ENCODE measurements around the gene PRODH2. TPM values are rescaled to one million over a fixed set of nuclear protein-coding genes. Genes with fewer than 3 reads are reported as not detected.
A peak's percentile ranks its signal among the peaks of the same experiment; 100 is the strongest.

Gene PRODH2
- total RNA-seq, 1 experiment from 2014 or later = 0.44 TPM

GRCh38 chr19:35793381-35794165, 19.1 kb downstream of the PRODH2 start:
- no TSS peak for BruUV-seq (replicated peaks)
- no peaks in the 10 kb centered on the region for H3K27me3 ChIP-seq (ENCODE audit: insufficient read depth, low read length)
- TF ChIP-seq SRF (IDR thresholded peaks at IDR 0.05; ENCODE audit: low read depth) (no peak), ATF3 (IDR thresholded peaks at IDR 0.05) (no peak), ELF1 (IDR thresholded peaks at IDR 0.05; ENCODE audit: borderline replicate concordance, low read depth) (no peak), REST (IDR thresholded peaks at IDR 0.05; ENCODE audit: low read depth) (no peak), EZH2phosphoT487 (IDR thresholded peaks at IDR 0.05; ENCODE audit: borderline replicate concordance) (no peak), YY1 (IDR thresholded peaks at IDR 0.05; ENCODE audit: extremely low read depth, insufficient replicate concordance, low read depth, low read length) (no peak), POLR2A (IDR thresholded peaks at IDR 0.05; ENCODE audit: borderline replicate concordance, extremely low read depth, insufficient read depth, insufficient read length) (no peak), TCF7L2 (IDR thresholded peaks at IDR 0.05; ENCODE audit: borderline replicate concordance, extremely low read depth, insufficient read depth, insufficient read length) (no peak), ZBTB33 (IDR thresholded peaks at IDR 0.05; ENCODE audit: extremely low read depth, insufficient replicate concordance, low read length) (no peak), EGR1 (IDR thresholded peaks at IDR 0.05; ENCODE audit: low read depth) (no peak), POLR2AphosphoS5 (IDR thresholded peaks at IDR 0.05; ENCODE audit: low read depth, low read length) (no peak)
- no peaks in the 10 kb centered on the region for H3K79me2 ChIP-seq (ENCODE audit: insufficient read depth, low read length)
- no peak overlapping the region for H2AFZ ChIP-seq (ENCODE audit: low read depth, low read length, poor library complexity, severe bottlenecking)
- H4K20me1 ChIP-seq (ENCODE audit: insufficient read depth) = no peaks in the 10 kb centered on the region
- H3K27ac ChIP-seq (ENCODE audit: low read depth, low read length) = no peak overlapping the region
- no peak overlapping the region for H3K9ac ChIP-seq (ENCODE audit: low read length)
- ChIA-PET POLR2A (no interaction called here), CTCF (no interaction called here), RAD21 (ENCODE audit: low non-redundant PET in 1 of 2, low total read pairs in 2 of 2, uncharacterized antibody in 2 of 2, unreplicated experiment in 2 of 2) (no interaction called here)
- intact Hi-C loops (cut with micrococcal nuclease) = no loop called here
- no peaks in the 10 kb centered on the region for H3K36me3 ChIP-seq (ENCODE audit: control insufficient read depth in 1 of 2, insufficient read depth in 2 of 2, low read length in 2 of 2)
- DNase-seq (ENCODE audit: low read depth, low spot score) (no peak), ATAC-seq (no peak; the same call in 1 of the 2 replicates)
- H3K9me2 ChIP-seq (ENCODE audit: insufficient read depth) = no peaks in the 10 kb centered on the region
- H3K4me1 ChIP-seq (ENCODE audit: control insufficient read depth in 1 of 2, insufficient read depth in 2 of 2, low read length in 2 of 2) = peaks cover 0 to 5% of the 10 kb centered on the region in 2 experiments; a peak in 2 of 4 replicates
- H3K4me3 ChIP-seq (replicated peaks in 1 of 2; ENCODE audit: low read depth in 1 of 2, low read length in 2 of 2) = no peak overlapping the region
- no peaks in the 10 kb centered on the region for H3K9me3 ChIP-seq (ENCODE audit: control insufficient read depth in 1 of 2, insufficient read depth in 1 of 2, low read depth in 1 of 2, low read length in 2 of 2)
- H3K4me2 ChIP-seq (ENCODE audit: low read length) = peak overlapping the region; percentile 35; the same call in 1 of the 2 replicates
